GM21381 (cell line): ENCODE data around the gene EXOC3.
"Not testable (repeated sequence)": the region's sequence is repeated elsewhere in the genome, so short reads cannot be mapped to it uniquely, and the experiment has no call there.

ENCODE experiments used
- ATAC-seq: cut with Tn5 transposase; IDR thresholded peaks from one replicate; pipeline ENCODE4 v1.9.1; 2021; ENCODE audit warnings: mild to moderate bottlenecking, moderate library complexity; ENCODE audit not compliant: unreplicated experiment

The EXOC3 gene

DNA sequence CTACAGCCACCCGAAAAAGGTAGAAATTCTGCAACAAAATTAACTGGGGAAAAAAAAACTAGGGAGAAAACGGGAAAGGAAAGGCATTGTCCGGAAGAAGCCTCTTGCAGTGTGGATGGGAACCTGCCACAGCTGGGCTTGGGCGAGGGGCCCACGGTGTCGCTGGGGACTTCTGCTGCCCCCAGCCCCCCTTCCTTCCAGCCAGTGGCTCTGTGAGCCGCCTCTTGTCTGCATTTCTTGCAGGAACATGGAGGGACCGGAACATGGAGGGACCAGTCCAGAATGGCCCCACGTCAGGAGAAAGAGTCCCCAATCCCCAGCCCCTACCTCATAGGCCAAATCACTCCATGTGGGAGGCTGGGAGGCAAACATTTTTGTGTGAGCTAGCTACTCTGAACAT is 36.9 kb upstream of the EXOC3 start:
- no peak for ATAC-seq

DNA sequence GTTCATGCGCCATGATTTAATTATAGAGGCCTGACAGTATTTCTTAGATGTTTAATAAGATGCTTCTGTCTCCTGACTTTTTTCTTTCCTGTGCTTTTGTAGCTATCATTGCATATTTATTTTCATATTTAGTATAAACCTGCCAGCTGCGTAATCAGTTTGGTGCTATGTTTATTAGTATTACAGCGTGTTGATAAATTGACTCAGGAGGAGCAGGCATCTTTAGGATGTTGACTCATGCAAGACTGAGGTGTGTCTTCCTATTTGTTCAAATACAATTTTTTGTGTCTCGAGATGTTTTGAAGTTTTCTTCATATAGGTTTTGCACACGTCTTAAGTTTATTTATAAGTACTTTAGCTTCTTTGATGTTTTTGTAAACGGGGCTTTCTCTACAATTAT is 35.9 kb upstream of the EXOC3 start:
- no peak for ATAC-seq

GRCh38 chr5:407801-408268 is 35.1 kb upstream of the EXOC3 start:
- ATAC-seq: no peak

GRCh38 chr5:410911-411517 is 32.0 kb upstream of the EXOC3 start:
- ATAC-seq: no peak

- no peak for ATAC-seq
Measured at GRCh38 chr5:411728-412127, 31.2 kb upstream of the EXOC3 start.

- ATAC-seq: not testable (repeated sequence)
Measured at GRCh38 chr5:414991-415927, 27.7 kb upstream of the EXOC3 start.

GRCh38 chr5:415928-416635 is 26.9 kb upstream of the EXOC3 start:
- no peak for ATAC-seq

DNA sequence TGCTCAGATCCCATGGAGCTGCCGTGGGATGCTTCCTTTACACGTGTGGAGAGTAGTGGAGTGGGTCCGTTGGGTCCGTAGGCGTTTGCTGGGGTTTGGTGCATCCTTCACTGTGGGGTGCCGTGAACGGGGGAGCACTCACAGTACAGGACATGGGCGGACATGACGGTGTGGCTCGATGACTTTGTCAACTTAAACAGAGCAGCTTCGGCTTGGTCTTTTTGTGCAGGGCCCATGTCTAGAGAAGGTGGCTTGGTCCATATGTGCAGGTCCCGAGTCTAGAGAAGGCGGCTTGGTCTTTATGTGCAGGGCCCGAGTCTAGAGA is 26.4 kb upstream of the EXOC3 start:
- no peak for ATAC-seq

DNA sequence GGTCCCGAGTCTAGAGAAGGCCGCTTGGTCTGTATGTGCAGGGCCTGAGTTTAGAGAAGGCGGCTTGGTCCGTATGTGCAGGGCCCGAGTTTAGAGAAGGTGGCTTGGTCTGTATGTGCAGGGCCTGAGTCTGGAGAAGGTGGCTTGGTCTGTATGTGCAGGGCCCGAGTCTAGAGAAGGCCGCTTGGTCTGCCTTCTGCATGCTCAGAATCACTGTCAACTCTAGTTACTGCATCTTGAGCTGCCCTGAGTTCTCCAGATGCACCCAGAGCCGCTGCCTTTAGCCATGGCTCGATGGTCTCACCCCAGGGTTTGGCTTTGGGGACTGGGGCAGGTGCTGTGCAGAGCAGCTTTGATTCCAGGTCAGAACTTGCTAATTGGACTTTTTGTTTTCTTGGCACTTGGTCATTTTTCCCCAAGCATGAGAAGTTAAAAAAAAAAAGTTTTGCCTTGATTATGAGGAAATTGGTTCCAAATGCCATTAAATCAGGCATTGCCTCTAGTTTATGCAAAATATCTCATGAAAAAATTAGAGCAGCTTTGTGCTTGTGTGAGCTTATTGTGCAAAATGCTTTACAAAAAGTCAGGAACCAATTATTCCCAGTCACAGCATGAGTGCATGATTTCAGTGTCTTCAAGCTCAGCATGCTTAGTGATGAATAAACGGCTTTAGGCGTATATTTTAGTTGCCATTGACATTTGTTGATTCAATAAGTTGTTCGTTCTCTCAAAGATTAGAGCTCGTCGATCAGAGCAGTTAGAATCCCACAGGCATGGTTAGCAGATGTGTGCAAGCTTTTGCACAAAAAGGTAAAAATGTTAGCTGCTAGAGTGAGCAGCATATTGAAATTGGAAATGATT is 25.4 kb upstream of the EXOC3 start:
- ATAC-seq: no peak

GRCh38 chr5:418162-419121 is 24.5 kb upstream of the EXOC3 start:
- no peak for ATAC-seq

GRCh38 chr5:419970-420369 is 23.0 kb upstream of the EXOC3 start:
- no peak for ATAC-seq

DNA sequence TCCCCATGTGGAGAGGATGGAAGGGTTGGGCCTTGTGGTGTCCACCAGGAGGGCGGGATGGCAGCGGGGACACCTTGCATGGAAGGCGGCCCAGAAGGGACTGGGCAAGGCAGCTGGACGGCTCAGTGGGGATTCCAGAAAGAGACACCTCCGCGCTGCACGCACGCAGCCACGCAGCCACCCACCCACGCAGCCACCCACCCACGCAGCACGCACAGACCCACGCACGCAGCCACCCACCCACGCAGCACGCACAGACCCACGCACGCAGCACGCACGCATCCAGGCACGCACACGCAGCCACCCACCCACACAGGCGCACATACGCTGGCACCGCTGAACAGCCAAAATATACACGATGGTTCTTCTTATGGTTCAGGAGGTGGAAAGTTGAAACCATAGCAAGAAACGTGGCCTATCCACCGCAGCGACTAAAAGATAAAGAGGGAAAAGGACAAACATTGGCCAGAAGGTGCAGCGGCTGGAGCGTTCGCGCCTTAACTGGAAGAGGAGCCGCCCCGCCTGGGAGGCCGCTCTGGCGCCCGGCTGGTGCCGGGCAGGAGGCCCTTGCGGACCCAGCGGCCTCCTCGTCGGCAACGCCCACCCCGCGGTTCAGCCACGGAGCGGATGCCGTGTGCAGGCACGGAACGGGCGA is 22.2 kb upstream of the EXOC3 start:
- no peak for ATAC-seq

DNA sequence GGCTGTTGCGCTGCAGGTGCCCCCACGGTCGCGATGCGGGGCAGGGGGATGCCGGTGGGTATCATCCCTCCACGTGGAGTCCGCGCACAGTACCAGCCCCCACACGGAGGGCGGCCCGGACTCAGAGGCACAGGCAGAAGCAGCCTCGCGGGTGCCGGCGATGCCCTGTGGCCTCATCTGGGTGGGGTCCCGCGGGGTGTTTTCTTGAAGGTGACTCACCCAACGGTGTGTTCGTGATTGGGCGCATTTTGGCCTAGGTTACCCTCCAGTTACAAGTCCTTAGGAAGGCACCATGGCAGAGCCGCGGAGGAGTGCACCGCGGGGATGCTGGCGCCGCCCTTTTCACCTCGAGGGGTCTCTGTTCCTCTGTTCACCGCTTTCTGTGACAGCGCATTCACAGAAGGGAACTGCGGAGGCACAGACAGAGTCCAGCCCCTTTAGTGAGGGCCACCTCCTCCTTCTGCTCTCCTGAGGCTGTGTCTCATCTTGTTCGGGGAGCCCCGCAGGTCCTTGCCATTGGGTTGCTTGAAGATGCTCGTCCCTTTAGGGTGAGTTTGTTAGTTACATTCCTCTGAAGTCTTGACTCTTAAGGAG is 21.6 kb upstream of the EXOC3 start:
- ATAC-seq: no peak

DNA sequence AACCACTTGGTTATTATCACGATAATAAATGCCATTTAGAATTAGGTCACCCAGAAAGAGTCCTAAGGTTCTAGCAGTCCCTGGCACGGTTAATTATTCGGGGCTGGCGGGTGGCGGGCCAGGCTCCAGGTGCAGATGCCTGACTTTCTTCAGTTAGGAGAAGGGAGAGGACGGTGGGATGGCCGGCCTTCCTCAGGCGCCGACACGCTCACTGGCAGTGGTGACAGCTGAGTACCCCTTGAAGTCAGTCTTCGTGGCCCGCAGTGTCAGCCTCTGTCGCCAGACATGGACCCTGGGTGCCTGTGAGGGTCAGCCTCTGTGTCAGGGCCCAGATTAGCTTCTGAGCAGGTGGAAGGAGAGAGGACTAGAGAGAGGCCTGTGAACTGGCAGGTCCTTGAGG is 21.1 kb upstream of the EXOC3 start:
- no peak for ATAC-seq

- no peak for ATAC-seq
Measured at GRCh38 chr5:422323-423232, 20.4 kb upstream of the EXOC3 start.

DNA sequence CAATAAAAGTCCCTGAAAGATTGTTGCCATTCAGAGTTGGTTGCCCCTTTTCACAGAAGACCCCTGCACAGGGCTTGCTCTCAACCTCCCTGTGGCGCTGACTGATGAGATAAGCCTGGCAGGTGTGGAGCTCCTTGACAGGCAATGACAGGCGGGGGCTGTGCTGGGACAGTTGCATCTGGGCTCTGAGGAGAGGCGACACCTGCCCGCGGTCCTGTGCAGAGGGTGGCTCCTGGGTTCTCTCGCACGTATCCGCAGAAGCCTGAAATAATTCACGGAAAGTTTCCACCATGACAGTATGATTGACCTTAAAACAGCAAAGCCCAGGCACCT is 19.8 kb upstream of the EXOC3 start:
- no peak for ATAC-seq

DNA sequence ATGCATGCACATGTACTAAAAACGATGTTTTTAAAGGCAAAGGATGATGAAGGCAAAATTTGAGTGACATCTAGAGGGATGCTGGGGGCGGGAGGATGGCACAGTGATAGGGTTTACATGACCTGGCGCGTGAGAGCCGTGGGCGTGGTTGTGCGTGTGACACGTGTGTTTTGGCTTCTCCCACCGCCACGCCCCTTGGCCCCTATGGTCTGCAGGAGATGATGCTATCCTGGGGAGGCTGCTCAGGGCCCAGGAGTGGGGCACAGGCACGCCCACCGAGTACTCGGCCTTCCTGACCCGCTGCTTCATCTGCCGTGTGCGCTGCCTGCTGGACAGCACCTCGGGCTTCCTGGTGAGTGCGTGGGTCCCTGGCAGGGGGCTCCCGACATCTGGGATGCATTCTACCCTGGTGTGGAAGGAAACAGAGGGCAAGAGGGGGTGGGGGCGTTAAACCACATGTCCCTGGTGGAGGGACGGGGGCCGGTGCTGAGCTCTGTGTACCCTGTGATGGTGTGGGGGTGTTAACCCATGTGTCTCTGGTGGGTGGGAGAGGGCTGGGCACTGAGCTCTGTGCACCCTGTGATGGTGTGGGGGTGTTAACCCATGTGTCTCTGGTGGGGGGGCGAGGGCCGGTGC is 19.2 kb upstream of the EXOC3 start:
- no peak for ATAC-seq
